H1 (cell line): Measurements from ENCODE around the gene OR51I1. TPM values are rescaled to one million over a fixed set of nuclear protein-coding genes. Genes with fewer than 3 reads are reported as not detected.

ENCODE experiments used
- CTCF ChIA-PET: fragments of 300-600 bp; sonication (Branson Sonifier 250); formaldehyde crosslinking; loops from one replicate; lab custom pipeline; 2021; ENCODE audit not compliant: partially characterized antibody; lab: Charles Lee
- POLR2A ChIA-PET: fragments of 300-600 bp; sonication (Branson Sonifier 250); formaldehyde crosslinking; loops from one replicate; lab custom pipeline; 2021; ENCODE audit warnings: inconsistent platforms; ENCODE audit not compliant: partially characterized antibody; lab: Charles Lee
- DNase-seq, 2 experiments: peaks; one replicate each; pipeline versions ENCODE4 v3.0.0 to v3.0.0-alpha.2; 2010 to 2022; ENCODE audit warnings: low spot score in 2 of 2, low read depth in 1 of 2, mixed read lengths in 1 of 2
- FAIRE-seq: peaks from 2 replicates; lab custom pipeline; 2011; peaks lifted over from hg19 to GRCh38; lab: Jason Lieb, UNC
- H2AFZ ChIP-seq: 2 replicates; pipeline ENCODE4 v1.8.1; 2012; ENCODE audit warnings: low read length, inconsistent platforms
- H2AK5ac ChIP-seq: 2 replicates; pipeline ENCODE4 v1.6.1; 2013; ENCODE audit warnings: low read depth, low read length
- H2BK120ac ChIP-seq: replicated peaks from 2 replicates; pipeline ENCODE3; 2013; ENCODE audit warnings: low read depth, low read length, inconsistent platforms
- H2BK12ac ChIP-seq: 2 replicates; pipeline ENCODE4 v1.6.1; 2013; ENCODE audit warnings: low read depth, low read length
- H2BK15ac ChIP-seq: 2 replicates; pipeline ENCODE4 v1.6.1; 2013; ENCODE audit warnings: low read length
- H2BK20ac ChIP-seq: 2 replicates; pipeline ENCODE4 v1.6.1; 2013; ENCODE audit warnings: low read length
- H2BK5ac ChIP-seq: 2 replicates; pipeline ENCODE4 v1.6.1; 2013; ENCODE audit warnings: low read depth, low read length
- H3K14ac ChIP-seq: 2 replicates; pipeline ENCODE4 v1.6.1; 2013; ENCODE audit warnings: inconsistent platforms; ENCODE audit not compliant: insufficient read length
- H3K18ac ChIP-seq: 2 replicates; pipeline ENCODE4 v1.6.1; 2013; ENCODE audit warnings: low read length; ENCODE audit errors: extremely low read depth
- H3K23ac ChIP-seq: 2 replicates; pipeline ENCODE4 v1.6.1; 2013; ENCODE audit warnings: inconsistent platforms; ENCODE audit not compliant: insufficient read length
- H3K23me2 ChIP-seq: 2 replicates; pipeline ENCODE4 v1.6.1; 2013; ENCODE audit warnings: low read depth, low read length
- H3K27ac ChIP-seq: 2 replicates; pipeline ENCODE4 v1.6.1; 2011; ENCODE audit warnings: low read depth, low read length, inconsistent platforms
- H3K27me3 ChIP-seq, 4 experiments: replicated peaks in 1 of 4; 1 replicate in 1 of 4; 2 replicates in 3 of 4; pipeline versions ENCODE4 v1.6.1 to v1.8.1; 2011 to 2013; ENCODE audit warnings: low read length in 3 of 4, mild to moderate bottlenecking in 3 of 4, inconsistent platforms in 2 of 4, mixed read lengths in 2 of 4, moderate library complexity in 1 of 4; ENCODE audit not compliant: control insufficient read depth in 3 of 4, insufficient read depth in 3 of 4; ENCODE audit errors: extremely low read depth in 1 of 4
- H3K36me3 ChIP-seq, 4 experiments: 2 replicates each; pipeline versions ENCODE4 v1.6.1 to v1.8.1; 2011 to 2013; ENCODE audit warnings: mild to moderate bottlenecking in 4 of 4, low read length in 3 of 4, moderate library complexity in 2 of 4, control low read depth in 1 of 4, inconsistent platforms in 1 of 4; ENCODE audit not compliant: insufficient read depth in 4 of 4, control insufficient read depth in 2 of 4
- H3K4ac ChIP-seq: replicated peaks from 2 replicates; pipeline ENCODE3; 2013; ENCODE audit warnings: low read length, low read depth, mixed read lengths, inconsistent platforms; ENCODE audit not compliant: insufficient read length
- H3K4me1 ChIP-seq, 4 experiments: replicated peaks in 1 of 4; 1 replicate in 1 of 4; 2 replicates in 3 of 4; pipeline versions ENCODE4 v1.6.1 to v1.8.1; 2011 to 2013; ENCODE audit warnings: low read length in 3 of 4, inconsistent platforms in 2 of 4, mixed read lengths in 1 of 4; ENCODE audit not compliant: insufficient read depth in 4 of 4, control insufficient read depth in 3 of 4
- H3K4me2 ChIP-seq, 2 experiments: 2 replicates each; pipeline versions ENCODE4 v1.6.1 to v1.8.1; 2011 to 2013; ENCODE audit warnings: low read depth in 2 of 2, low read length in 2 of 2, control low read depth in 1 of 2, inconsistent platforms in 1 of 2, mild to moderate bottlenecking in 1 of 2; ENCODE audit not compliant: insufficient read depth in 1 of 2
- H3K4me3 ChIP-seq, 4 experiments: fragments of 200-600, 300-600 bp in 1 of 4; sonication (generic), shearing (Covaris generic), sonication (Bioruptor Twin) in 1 of 4; 2 replicates each; pipeline versions ENCODE4 v1.5.1 to v1.8.1; 2011 to 2016; ENCODE audit warnings: low read length in 4 of 4, low read depth in 3 of 4, control low read depth in 2 of 4, inconsistent platforms in 2 of 4, mild to moderate bottlenecking in 2 of 4, mixed read lengths in 1 of 4, moderate library complexity in 1 of 4; ENCODE audit not compliant: insufficient read depth in 2 of 4; ENCODE audit errors: extremely low read depth in 1 of 4
- H3K56ac ChIP-seq: replicated peaks from 2 replicates; pipeline ENCODE3; 2013; ENCODE audit warnings: low read depth, mild to moderate bottlenecking, mixed read lengths, low read length, inconsistent platforms; ENCODE audit not compliant: insufficient read length
- H3K79me1 ChIP-seq: 2 replicates; pipeline ENCODE4 v1.6.1; 2013; ENCODE audit warnings: low read depth, low read length, control low read depth
- H3K79me2 ChIP-seq, 2 experiments: 2 replicates each; pipeline versions ENCODE4 v1.6.1 to v1.8.1; 2012 to 2013; ENCODE audit warnings: low read length in 2 of 2, mild to moderate bottlenecking in 2 of 2, inconsistent platforms in 1 of 2; ENCODE audit not compliant: insufficient read depth in 2 of 2, control insufficient read depth in 1 of 2
- H3K9ac ChIP-seq, 4 experiments: replicated peaks in 1 of 4; 1 replicate in 1 of 4; 2 replicates in 3 of 4; pipeline versions ENCODE4 v1.6.1 to v1.8.1; 2011 to 2013; ENCODE audit warnings: low read depth in 3 of 4, low read length in 3 of 4, control low read depth in 2 of 4, mild to moderate bottlenecking in 2 of 4, moderate library complexity in 2 of 4, inconsistent platforms in 1 of 4; ENCODE audit errors: extremely low read depth in 1 of 4
- H3K9me3 ChIP-seq, 2 experiments: 2 replicates each; pipeline versions ENCODE4 v1.6.1 to v1.8.1; 2012 to 2013; ENCODE audit warnings: mild to moderate bottlenecking in 2 of 2, moderate library complexity in 2 of 2, control low read depth in 1 of 2, inconsistent platforms in 1 of 2, low read depth in 1 of 2, low read length in 1 of 2, mixed read lengths in 1 of 2; ENCODE audit not compliant: insufficient read depth in 2 of 2
- H4K20me1 ChIP-seq, 2 experiments: replicated peaks in 1 of 2; 2 replicates each; pipeline versions ENCODE3 to v1.8.1; 2011 to 2013; ENCODE audit warnings: inconsistent platforms in 2 of 2, low read length in 2 of 2, mild to moderate bottlenecking in 1 of 2; ENCODE audit not compliant: insufficient read depth in 2 of 2, control insufficient read depth in 1 of 2
- H4K5ac ChIP-seq: 2 replicates; pipeline ENCODE4 v1.6.1; 2013; ENCODE audit warnings: low read length, low read depth, mixed read lengths, inconsistent platforms; ENCODE audit not compliant: insufficient read length
- H4K8ac ChIP-seq: 2 replicates; pipeline ENCODE4 v1.8.0; 2013; ENCODE audit warnings: mild to moderate bottlenecking, moderate library complexity, low read length, inconsistent platforms; ENCODE audit not compliant: insufficient read depth; ENCODE audit errors: extremely low read depth
- H4K91ac ChIP-seq: replicated peaks from 2 replicates; pipeline ENCODE3; 2013; ENCODE audit warnings: low read length, mixed read lengths, inconsistent platforms; ENCODE audit not compliant: insufficient read length
- BCL11A ChIP-seq, 2 experiments: IDR thresholded peaks; one replicate each; pipeline ENCODE4 v1.6.1; 2011; ENCODE audit warnings: low read depth in 2 of 2, low read length in 2 of 2, mild to moderate bottlenecking in 2 of 2
- CEBPB ChIP-seq: IDR thresholded peaks from 2 replicates; pipeline ENCODE4 v1.6.1; 2012; ENCODE audit warnings: low read depth, low read length
- CHD1 ChIP-seq: IDR thresholded peaks from 2 replicates; pipeline ENCODE4 v1.6.1; 2012; ENCODE audit warnings: low read depth, low read length, improper control_type of control experiment
- CTBP2 ChIP-seq: IDR thresholded peaks from 2 replicates; pipeline ENCODE4 v1.7.0; 2011; ENCODE audit warnings: borderline replicate concordance, mild to moderate bottlenecking, moderate library complexity, mixed read lengths, low read length; ENCODE audit not compliant: insufficient read depth, insufficient read length
- EGR1 ChIP-seq: IDR thresholded peaks from 2 replicates; pipeline ENCODE4 v1.6.1; 2011; ENCODE audit warnings: low read depth, low read length, borderline replicate concordance
- EP300 ChIP-seq, 2 experiments: IDR thresholded peaks; 1 replicate in 1 of 2; 2 replicates in 1 of 2; pipeline ENCODE4 v1.6.1; 2011 to 2012; ENCODE audit warnings: low read depth in 2 of 2, low read length in 2 of 2, mild to moderate bottlenecking in 2 of 2, borderline replicate concordance in 1 of 2, inconsistent platforms in 1 of 2, moderate library complexity in 1 of 2
- GTF2F1 ChIP-seq: IDR thresholded peaks from 2 replicates; pipeline ENCODE4 v1.6.1; 2012; ENCODE audit warnings: low read depth, low read length, improper control_type of control experiment, borderline replicate concordance
- KDM4A ChIP-seq: IDR thresholded peaks from one replicate; pipeline ENCODE4 v1.7.1; 2012; ENCODE audit warnings: low read depth, mild to moderate bottlenecking, moderate library complexity, low read length, inconsistent platforms; ENCODE audit not compliant: severe bottlenecking
- RFX5 ChIP-seq: IDR thresholded peaks from 2 replicates; pipeline ENCODE4 v1.6.1; 2011; ENCODE audit warnings: low read depth, low read length, improper control_type of control experiment, borderline replicate concordance
- RXRA ChIP-seq: IDR thresholded peaks from 2 replicates; pipeline ENCODE4 v1.6.1; 2011; ENCODE audit warnings: low read depth, mild to moderate bottlenecking, low read length, moderate library complexity; ENCODE audit not compliant: insufficient read depth
- SIN3A ChIP-seq, 2 experiments: IDR thresholded peaks in 1 of 2; conservative IDR thresholded peaks in 1 of 2; 2 replicates each; pipeline ENCODE4 v1.6.1; 2011 to 2012; ENCODE audit warnings: low read length in 2 of 2, improper control_type of control experiment in 1 of 2, low read depth in 1 of 2, mild to moderate bottlenecking in 1 of 2
- SIX5 ChIP-seq: IDR thresholded peaks from 2 replicates; pipeline ENCODE4 v1.6.1; 2011; ENCODE audit warnings: mild to moderate bottlenecking, low read depth, low read length
- SP2 ChIP-seq: IDR thresholded peaks from 2 replicates; pipeline ENCODE4 v1.6.1; 2012; ENCODE audit warnings: mild to moderate bottlenecking, low read length, inconsistent platforms
- TCF12 ChIP-seq: IDR thresholded peaks from 2 replicates; pipeline ENCODE4 v1.6.1; 2011; ENCODE audit warnings: low read depth, mild to moderate bottlenecking, low read length
- TEAD4 ChIP-seq: IDR thresholded peaks from 2 replicates; pipeline ENCODE4 v1.6.1; 2012; ENCODE audit warnings: low read depth, low read length, inconsistent platforms, mixed read lengths
- WGBS, 2 experiments: shearing (Covaris generic) in 1 of 2; methylation state at CpG; one replicate each; pipeline versions ENCODE4 v1.1.6 to v1.1.7; 2013 to 2015; ENCODE audit warnings: low lambda C conversion rate in 2 of 2, mixed read lengths in 2 of 2, inconsistent platforms in 1 of 2, low coverage in 1 of 2, missing lambda C conversion rate in 1 of 2; ENCODE audit not compliant: insufficient replicate concordance in 2 of 2, insufficient coverage in 1 of 2, insufficient read length in 1 of 2; ENCODE audit errors: extremely low coverage in 1 of 2, missing lambda C conversion rate in 1 of 2; 5-methylcytosine and 5-hydroxymethylcytosine counted together
- polyA plus RNA-seq, 7 experiments: library from polyadenylated mRNA; depleted of rRNA in 3 of 7; stranded (reverse) in 5 of 7; unstranded in 2 of 7; fragments of >200 nt in 5 of 7; fragments of 200-250 nt in 2 of 7; gene quantifications; 1 replicate in 5 of 7; 2 replicates in 1 of 7; 4 replicates in 1 of 7; pipeline versions ENCODE4 v1.2.1 to v1.2.3, GENCODE V29; 2011 to 2013; ENCODE audit warnings: missing spikeins in 2 of 7, mixed read lengths in 2 of 7
- total RNA-seq: library from RNA; stranded (reverse); fragmentation: NEBNext Ultra II Directional; extraction: Animal tissue kit (Norgen Biotek cat#: 25700); gene quantifications from 2 replicates; pipeline ENCODE4 v1.2.1, GENCODE V29; 2021

The OR51I1 gene
- total and polyA plus RNA-seq, 2 of the 8 experiments (the other 6 are each of a cell fraction or from before 2014, with no cell fraction given), result not detected

DNA sequence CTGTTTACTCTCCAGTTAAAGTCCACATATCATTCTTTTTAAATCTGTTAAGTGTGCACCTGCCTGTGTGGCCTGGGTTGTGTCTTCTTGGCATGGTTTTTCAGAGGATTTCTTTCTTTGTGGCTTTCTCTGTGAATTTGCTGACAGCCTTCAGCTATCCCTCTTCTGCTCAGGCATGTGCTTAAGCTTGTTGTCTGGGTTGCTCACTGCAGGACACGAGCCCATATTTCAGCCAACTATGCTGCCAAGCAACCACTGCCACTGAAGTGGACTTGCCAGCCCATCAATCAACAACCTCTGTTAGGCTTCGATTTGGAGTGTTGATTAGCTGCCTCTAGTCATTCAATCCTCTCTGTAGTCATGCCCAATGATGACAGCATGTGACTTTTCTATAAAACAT is 26.2 kb upstream of the OR51I1 start:
- ChIA-PET POLR2A (no interaction called here), CTCF (interaction anchor here (0.7 to 3.0 kb wide), 4 partner anchors 8 to 342 kb away, joined by 3 to 21 read pairs (median 4); partner anchors contain the start of gene OR51I2)
- no peaks in the 10 kb centered on the region for H4K20me1 ChIP-seq
- H2AK5ac ChIP-seq, result no peak overlapping the region
- H2BK120ac ChIP-seq, result no peak overlapping the region
- no peaks in the 10 kb centered on the region for H3K79me1 ChIP-seq
- H4K8ac ChIP-seq, result no peak overlapping the region
- H2BK5ac ChIP-seq, result no peak overlapping the region
- H2AFZ ChIP-seq, result no peak overlapping the region
- H3K27me3 ChIP-seq, result no peaks in the 10 kb centered on the region
- H2BK12ac ChIP-seq, result no peak overlapping the region
- no peak overlapping the region for H4K5ac ChIP-seq
- no peak overlapping the region for H4K91ac ChIP-seq
- no peaks in the 10 kb centered on the region for H3K36me3 ChIP-seq
- H3K14ac ChIP-seq, result no peak overlapping the region
- no peak overlapping the region for H3K56ac ChIP-seq
- FAIRE-seq (no peak), DNase-seq (no peak)
- no peaks in the 10 kb centered on the region for H3K9me3 ChIP-seq
- no peaks in the 10 kb centered on the region for H3K79me2 ChIP-seq
- no peak overlapping the region for H3K4me3 ChIP-seq
- H3K4ac ChIP-seq, result no peak overlapping the region
- H3K27ac ChIP-seq, result no peak overlapping the region
- H3K23me2 ChIP-seq, result no peaks in the 10 kb centered on the region
- no peaks in the 10 kb centered on the region for H3K4me1 ChIP-seq
- 85% methylated on average over 2 of the region's 2 CpGs; no CpG with 5 or more reads in 1 of the 2 experiments for WGBS, 2 experiments
- no peak overlapping the region for H2BK15ac ChIP-seq
- H3K23ac ChIP-seq, result no peak overlapping the region
- no peak overlapping the region for H3K18ac ChIP-seq
- no peak overlapping the region for H2BK20ac ChIP-seq
- H3K9ac ChIP-seq, result no peak overlapping the region
- no peak overlapping the region for H3K4me2 ChIP-seq
- TF ChIP-seq SP2 (no peak), TCF12 (no peak), SIN3A (conservative IDR thresholded peaks at IDR 0.05 in 1 of 2, IDR thresholded peaks at IDR 0.05 in 1 of 2; ENCODE audit: low read depth in 1 of 2, low read length in 2 of 2) (no peak), BCL11A (IDR thresholded peaks at IDR 0.05; ENCODE audit: low read depth in 2 of 2, low read length in 2 of 2) (no peak), EGR1 (no peak), TEAD4 (no peak), CTBP2 (no peak), KDM4A (no peak), SIX5 (no peak), GTF2F1 (no peak), RXRA (no peak), CEBPB (no peak), EP300 (IDR thresholded peaks at IDR 0.05; ENCODE audit: borderline replicate concordance in 1 of 2, low read depth in 2 of 2, low read length in 2 of 2) (no peak), RFX5 (no peak), CHD1 (no peak)
